GM12878 (cell line): Measurements from ENCODE around the gene COX6A2. TPM values are rescaled to one million over a fixed set of nuclear protein-coding genes. Genes with fewer than 3 reads are reported as not detected.

Experiments
- ATAC-seq: fragments of 200-7000 bp; cut with Tn5 transposase; 3 replicates; pipeline ENCODE4 v1.9.1; 2020; ENCODE audit warnings: mild to moderate bottlenecking, moderate library complexity
- BruUV-seq: library from RNA; stranded (reverse); fragments of 400-500 nt; replicated peaks from 2 replicates; lab custom pipeline; 2021; lab: Mats Ljungman, UMichigan
- CTCF ChIA-PET: fragments of 300-600 bp; sonication (Branson Sonifier 250); formaldehyde crosslinking; extraction: SDS; loops from one replicate; lab custom pipeline; 2021; ENCODE audit warnings: inconsistent platforms; lab: Yijun Ruan, JAX
- POLR2A ChIA-PET: fragments of 350-600 bp; formaldehyde crosslinking; extraction: SDS; loops from one replicate; lab custom pipeline; 2021; ENCODE audit warnings: inconsistent platforms; lab: Charles Lee
- RAD21 ChIA-PET: fragments of 300-600 bp; sonication (Branson Sonifier 250); formaldehyde crosslinking; loops from one replicate; lab custom pipeline; 2023; ENCODE audit warnings: antibody characterized with exemption; ENCODE audit not compliant: unreplicated experiment; lab: Charles Lee
- SMC1A ChIA-PET: fragments of 300-600 bp; sonication (Branson Sonifier 250); formaldehyde crosslinking; loops from one replicate; lab custom pipeline; 2023; ENCODE audit not compliant: unreplicated experiment, uncharacterized antibody; lab: Charles Lee
- DNase-seq: peaks from one replicate; pipeline ENCODE4 v3.0.0-alpha.2; 2011; ENCODE audit warnings: low read depth, low spot score
- FAIRE-seq: peaks from 3 replicates; lab custom pipeline; 2011; peaks lifted over from hg19 to GRCh38; lab: Jason Lieb, UNC
- H2AFZ ChIP-seq: 2 replicates; pipeline ENCODE4 v1.6.0; 2011; ENCODE audit warnings: low read depth, low read length, control low read depth; ENCODE audit not compliant: control insufficient read depth
- H3K27ac ChIP-seq: 2 replicates; pipeline ENCODE4 v1.5.1; 2011; ENCODE audit warnings: control low read depth; ENCODE audit not compliant: control insufficient read depth, insufficient read depth
- H3K27me3 ChIP-seq, 2 experiments: replicated peaks in 1 of 2; 2 replicates each; pipeline versions ENCODE4 v1.6.0 to v1.6.1; 2011; ENCODE audit warnings: low read length in 1 of 2; ENCODE audit not compliant: control insufficient read depth in 2 of 2, insufficient read depth in 2 of 2
- H3K36me3 ChIP-seq, 2 experiments: 2 replicates each; pipeline ENCODE4 v1.5.1; 2011; ENCODE audit warnings: low read length in 1 of 2; ENCODE audit not compliant: control insufficient read depth in 2 of 2, insufficient read depth in 2 of 2
- H3K4me1 ChIP-seq: 2 replicates; pipeline ENCODE4 v1.6.1; 2011; ENCODE audit warnings: mild to moderate bottlenecking, low read length, moderate library complexity, mixed read lengths; ENCODE audit not compliant: control insufficient read depth, insufficient read depth
- H3K4me2 ChIP-seq: 2 replicates; pipeline ENCODE4 v1.6.0; 2011; ENCODE audit warnings: control low read depth; ENCODE audit not compliant: control insufficient read depth, insufficient read depth
- H3K4me3 ChIP-seq: fragments of 200-600 bp; sonication (generic); 2 replicates; pipeline ENCODE4 v1.5.1; 2016
- H3K79me2 ChIP-seq: 2 replicates; pipeline ENCODE4 v1.6.0; 2011; ENCODE audit warnings: low read length; ENCODE audit not compliant: control insufficient read depth, insufficient read depth
- H3K9ac ChIP-seq: 2 replicates; pipeline ENCODE4 v1.8.0; 2011; ENCODE audit warnings: low read length, control low read depth, mixed read lengths; ENCODE audit not compliant: control insufficient read depth, insufficient read depth
- H3K9me3 ChIP-seq: replicated peaks from 3 replicates; pipeline ENCODE4 v1.5.1; 2011; ENCODE audit warnings: mild to moderate bottlenecking, low read length; ENCODE audit not compliant: control insufficient read depth, insufficient read depth
- H4K20me1 ChIP-seq: 2 replicates; pipeline ENCODE4 v1.6.0; 2011; ENCODE audit not compliant: control insufficient read depth, insufficient read depth
- CBX5 ChIP-seq: sonication (generic); IDR thresholded peaks from 2 replicates; pipeline ENCODE4 v1.6.1; 2016; ENCODE audit warnings: low read depth, moderate library complexity, mild to moderate bottlenecking, inconsistent platforms
- JUNB ChIP-seq: IDR thresholded peaks from 2 replicates; pipeline ENCODE4 v1.6.1; 2016; ENCODE audit warnings: antibody characterized with exemption, mild to moderate bottlenecking
- KDM1A ChIP-seq: fragments of 200-600 bp; sonication (generic); IDR thresholded peaks from 2 replicates; pipeline ENCODE4 v1.6.1; 2016; ENCODE audit warnings: borderline replicate concordance
- MXI1 ChIP-seq: fragments of 150-350 bp; IDR thresholded peaks from 2 replicates; pipeline ENCODE4 v1.6.1; 2011; ENCODE audit warnings: low read depth, mild to moderate bottlenecking, inconsistent platforms, low read length, improper control_type of control experiment
- MYB ChIP-seq: fragments of 150-350 bp; IDR thresholded peaks from 2 replicates; pipeline ENCODE4 v1.6.1; 2014; ENCODE audit warnings: mild to moderate bottlenecking, low read depth, low read length, borderline replicate concordance
- PAX8 ChIP-seq: fragments of 450-650 bp; IDR thresholded peaks from 2 replicates; pipeline ENCODE4 v1.6.1; 2017; ENCODE audit warnings: mild to moderate bottlenecking, moderate library complexity
- RAD51 ChIP-seq: fragments of 450-650 bp; IDR thresholded peaks from 2 replicates; pipeline ENCODE4 v1.6.1; 2016; ENCODE audit warnings: moderate library complexity, mild to moderate bottlenecking, inconsistent platforms
- RB1 ChIP-seq: fragments of 450-650 bp; formaldehyde crosslinking; IDR thresholded peaks from 2 replicates; pipeline ENCODE4 v1.6.1; 2017; ENCODE audit warnings: mild to moderate bottlenecking, borderline replicate concordance
- RUNX3 ChIP-seq: IDR thresholded peaks from 2 replicates; pipeline ENCODE4 v1.6.1; 2012; ENCODE audit warnings: low read length, inconsistent platforms
- SPI1 ChIP-seq: IDR thresholded peaks from 2 replicates; pipeline ENCODE4 v1.6.1; 2011; ENCODE audit warnings: low read depth, mild to moderate bottlenecking, low read length, moderate library complexity, borderline replicate concordance; ENCODE audit not compliant: insufficient read depth
- SUZ12 ChIP-seq: fragments of 200-600 bp; sonication (generic); IDR thresholded peaks from one replicate; pipeline ENCODE4 v1.6.1; 2018; ENCODE audit warnings: antibody characterized with exemption, mild to moderate bottlenecking; ENCODE audit not compliant: unreplicated experiment
- YBX1 ChIP-seq: fragments of 450-650 bp; IDR thresholded peaks from 2 replicates; pipeline ENCODE4 v1.6.1; 2016; ENCODE audit warnings: antibody characterized with exemption
- ZNF274 ChIP-seq: IDR thresholded peaks from one replicate; pipeline ENCODE4 v1.8.0; 2011; ENCODE audit not compliant: insufficient read length, insufficient read depth
- ZSCAN29 ChIP-seq: fragments of 450-650 bp; IDR thresholded peaks from 2 replicates; pipeline ENCODE4 v1.6.1; 2017; ENCODE audit warnings: mild to moderate bottlenecking, moderate library complexity
- WGBS: methylation state at CpG from one replicate; pipeline ENCODE4 v1.1.6; 2016; ENCODE audit warnings: low lambda C conversion rate; ENCODE audit not compliant: insufficient replicate concordance, insufficient coverage; ENCODE audit errors: missing lambda C conversion rate; 5-methylcytosine and 5-hydroxymethylcytosine counted together
- in situ Hi-C: fragments of 300-500 bp; cut with MboI; formaldehyde crosslinking; loops from 9 replicates; pipeline ENCODE4 v1.14.3; 2018; ENCODE audit warnings: mixed read lengths
- intact Hi-C: fragments of 100-400 bp; cut with micrococcal nuclease; formaldehyde crosslinking; loops from one replicate; pipeline ENCODE4 v1.14.2; 2022; ENCODE audit not compliant: unreplicated experiment
- polyA plus RNA-seq, 11 experiments: library from polyadenylated mRNA; depleted of rRNA in 4 of 11; unstranded in 6 of 11; stranded (reverse) in 5 of 11; fragments of >200 nt; fragmentation: Nextera tagmentation in 4 of 11; fragmentation: Illumina TruSeq in 1 of 11; extraction: Ambion mirVana in 4 of 11; extraction: Trizol in 1 of 11; gene quantifications; 1 replicate in 1 of 11; 2 replicates in 10 of 11; pipeline versions ENCODE4 v1.2.1 to v1.2.3, GENCODE V29; 2011 to 2016; ENCODE audit warnings: inconsistent platforms in 2 of 11, missing spikeins in 2 of 11, low read depth in 1 of 11
- total RNA-seq, 4 experiments: library from RNA; depleted of rRNA in 3 of 4; stranded (reverse); fragments of >200 nt in 3 of 4; fragmentation: Illumina TruSeq in 1 of 4; extraction: Trizol in 1 of 4; gene quantifications; 2 replicates each; pipeline versions ENCODE4 v1.2.1 to v1.2.3, GENCODE V29; 2013 to 2021
- TF ChIP-seq, protein P1 (sequence below): IDR thresholded peaks from 2 replicates; pipeline ENCODE4 v1.6.1; 2011; ENCODE audit warnings: low read depth, low read length, improper control_type of control experiment, borderline replicate concordance
- TF ChIP-seq, protein P2 (sequence below): fragments of 450-650 bp; IDR thresholded peaks from 2 replicates; pipeline ENCODE4 v1.6.1; 2017; ENCODE audit warnings: low read depth, mild to moderate bottlenecking, moderate library complexity
- TF ChIP-seq, protein P3 (sequence below), 3 experiments: IDR thresholded peaks in 2 of 3; conservative IDR thresholded peaks in 1 of 3; 2 replicates each; pipeline ENCODE4 v1.5.1; 2011; ENCODE audit warnings: low read depth in 3 of 3, low read length in 3 of 3, mild to moderate bottlenecking in 3 of 3, control low read depth in 2 of 3, moderate library complexity in 2 of 3, inconsistent platforms in 1 of 3, mixed read lengths in 1 of 3; ENCODE audit not compliant: control insufficient read depth in 2 of 3, insufficient read depth in 1 of 3; ENCODE audit errors: extremely low read depth in 1 of 3
- TF ChIP-seq, protein P4 (sequence below): IDR thresholded peaks from 2 replicates; pipeline ENCODE4 v1.6.1; 2012; ENCODE audit warnings: low read depth, low read length, improper control_type of control experiment

COX6A2 gene
- total and polyA plus RNA-seq, 10 of the 15 experiments (the other 5 are each of a cell fraction or from before 2014, with no cell fraction given): not detected

DNA sequence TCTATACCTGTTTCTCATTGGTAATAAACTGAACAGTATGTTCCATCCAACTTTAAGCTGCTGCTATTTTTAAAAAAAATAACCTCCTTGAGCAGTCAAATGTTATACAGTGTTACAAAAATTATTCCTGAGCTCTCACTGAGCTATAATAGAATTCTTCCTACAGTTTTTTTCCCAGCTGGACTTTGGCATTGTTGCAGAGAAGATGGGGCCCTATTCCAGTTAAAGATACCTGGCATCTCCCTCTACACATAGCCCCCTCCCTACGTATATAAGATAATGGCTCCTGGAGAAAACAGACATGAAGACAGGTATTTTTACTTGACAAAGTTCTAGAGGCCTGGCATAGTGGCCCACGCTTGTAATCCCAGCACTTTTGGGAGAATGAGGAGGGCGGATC lies 1.6 kb upstream of the COX6A2 start:
- ChIA-PET CTCF (interaction anchor here (0.8 to 4.8 kb wide), 12 partner anchors 9 to 488 kb away, joined by 3 to 20 read pairs (median 3); partner anchors contain the start of gene ZNF843), SMC1A (interaction anchor here (1.0 to 5.2 kb wide), 6 partner anchors 9 to 54 kb away, joined by 3 to 31 read pairs (median 8); partner anchors contain the start of gene ZNF843), POLR2A (interaction anchor here (1.2 to 1.8 kb wide), 3 partner anchors 10 to 39 kb away, joined by 4 to 5 read pairs (median 5); no protein-coding TSS in a partner anchor), RAD21 (interaction anchor here (1.6 to 3.2 kb wide), 2 partner anchors 10 to 12 kb away, joined by 5 to 20 read pairs; partner anchors contain the start of gene ZNF843)
- Histone ChIP-seq H3K4me2 (no peak overlapping the region), H3K79me2 (no peaks in the 10 kb centered on the region), H3K27me3 (no peaks in the 10 kb centered on the region), H2AFZ (no peak overlapping the region), H3K36me3 (no peaks in the 10 kb centered on the region), H3K4me1 (no peaks in the 10 kb centered on the region), H3K4me3 (no peak overlapping the region), H3K27ac (no peak overlapping the region), H4K20me1 (no peaks in the 10 kb centered on the region), H3K9me3 (no peaks in the 10 kb centered on the region; the same call in 2 of the 3 replicates), H3K9ac (no peak overlapping the region)
- no TSS peak for BruUV-seq
- 24% methylated on average over 3 of the region's 3 CpGs for WGBS
- TF ChIP-seq, protein P1, sequence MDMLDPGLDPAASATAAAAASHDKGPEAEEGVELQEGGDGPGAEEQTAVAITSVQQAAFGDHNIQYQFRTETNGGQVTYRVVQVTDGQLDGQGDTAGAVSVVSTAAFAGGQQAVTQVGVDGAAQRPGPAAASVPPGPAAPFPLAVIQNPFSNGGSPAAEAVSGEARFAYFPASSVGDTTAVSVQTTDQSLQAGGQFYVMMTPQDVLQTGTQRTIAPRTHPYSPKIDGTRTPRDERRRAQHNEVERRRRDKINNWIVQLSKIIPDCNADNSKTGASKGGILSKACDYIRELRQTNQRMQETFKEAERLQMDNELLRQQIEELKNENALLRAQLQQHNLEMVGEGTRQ: no peak
- TF ChIP-seq JUNB: no peak
- no peak for TF ChIP-seq PAX8
- TF ChIP-seq KDM1A: no peak
- TF ChIP-seq MXI1: no peak
- TF ChIP-seq, protein P2, sequence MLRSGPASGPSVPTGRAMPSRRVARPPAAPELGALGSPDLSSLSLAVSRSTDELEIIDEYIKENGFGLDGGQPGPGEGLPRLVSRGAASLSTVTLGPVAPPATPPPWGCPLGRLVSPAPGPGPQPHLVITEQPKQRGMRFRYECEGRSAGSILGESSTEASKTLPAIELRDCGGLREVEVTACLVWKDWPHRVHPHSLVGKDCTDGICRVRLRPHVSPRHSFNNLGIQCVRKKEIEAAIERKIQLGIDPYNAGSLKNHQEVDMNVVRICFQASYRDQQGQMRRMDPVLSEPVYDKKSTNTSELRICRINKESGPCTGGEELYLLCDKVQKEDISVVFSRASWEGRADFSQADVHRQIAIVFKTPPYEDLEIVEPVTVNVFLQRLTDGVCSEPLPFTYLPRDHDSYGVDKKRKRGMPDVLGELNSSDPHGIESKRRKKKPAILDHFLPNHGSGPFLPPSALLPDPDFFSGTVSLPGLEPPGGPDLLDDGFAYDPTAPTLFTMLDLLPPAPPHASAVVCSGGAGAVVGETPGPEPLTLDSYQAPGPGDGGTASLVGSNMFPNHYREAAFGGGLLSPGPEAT: no peak
- TF ChIP-seq, protein P3, sequence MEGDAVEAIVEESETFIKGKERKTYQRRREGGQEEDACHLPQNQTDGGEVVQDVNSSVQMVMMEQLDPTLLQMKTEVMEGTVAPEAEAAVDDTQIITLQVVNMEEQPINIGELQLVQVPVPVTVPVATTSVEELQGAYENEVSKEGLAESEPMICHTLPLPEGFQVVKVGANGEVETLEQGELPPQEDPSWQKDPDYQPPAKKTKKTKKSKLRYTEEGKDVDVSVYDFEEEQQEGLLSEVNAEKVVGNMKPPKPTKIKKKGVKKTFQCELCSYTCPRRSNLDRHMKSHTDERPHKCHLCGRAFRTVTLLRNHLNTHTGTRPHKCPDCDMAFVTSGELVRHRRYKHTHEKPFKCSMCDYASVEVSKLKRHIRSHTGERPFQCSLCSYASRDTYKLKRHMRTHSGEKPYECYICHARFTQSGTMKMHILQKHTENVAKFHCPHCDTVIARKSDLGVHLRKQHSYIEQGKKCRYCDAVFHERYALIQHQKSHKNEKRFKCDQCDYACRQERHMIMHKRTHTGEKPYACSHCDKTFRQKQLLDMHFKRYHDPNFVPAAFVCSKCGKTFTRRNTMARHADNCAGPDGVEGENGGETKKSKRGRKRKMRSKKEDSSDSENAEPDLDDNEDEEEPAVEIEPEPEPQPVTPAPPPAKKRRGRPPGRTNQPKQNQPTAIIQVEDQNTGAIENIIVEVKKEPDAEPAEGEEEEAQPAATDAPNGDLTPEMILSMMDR (IDR thresholded peaks at IDR 0.05 in 2 of 3, conservative IDR thresholded peaks at IDR 0.05 in 1 of 3; ENCODE audit: control insufficient read depth in 2 of 3, extremely low read depth in 1 of 3, insufficient read depth in 1 of 3, low read depth in 3 of 3, low read length in 3 of 3): no peak
- TF ChIP-seq YBX1: no peak
- TF ChIP-seq CBX5: no peak
- TF ChIP-seq RUNX3: no peak
- no peak for TF ChIP-seq RB1
- no peak for TF ChIP-seq SPI1
- no peak for TF ChIP-seq RAD51
- no peak for TF ChIP-seq ZNF274
- no peak for TF ChIP-seq MYB
- TF ChIP-seq, protein P4, sequence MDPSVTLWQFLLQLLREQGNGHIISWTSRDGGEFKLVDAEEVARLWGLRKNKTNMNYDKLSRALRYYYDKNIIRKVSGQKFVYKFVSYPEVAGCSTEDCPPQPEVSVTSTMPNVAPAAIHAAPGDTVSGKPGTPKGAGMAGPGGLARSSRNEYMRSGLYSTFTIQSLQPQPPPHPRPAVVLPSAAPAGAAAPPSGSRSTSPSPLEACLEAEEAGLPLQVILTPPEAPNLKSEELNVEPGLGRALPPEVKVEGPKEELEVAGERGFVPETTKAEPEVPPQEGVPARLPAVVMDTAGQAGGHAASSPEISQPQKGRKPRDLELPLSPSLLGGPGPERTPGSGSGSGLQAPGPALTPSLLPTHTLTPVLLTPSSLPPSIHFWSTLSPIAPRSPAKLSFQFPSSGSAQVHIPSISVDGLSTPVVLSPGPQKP: no peak
- TF ChIP-seq ZSCAN29: no peak
- no peak for TF ChIP-seq SUZ12
- intact Hi-C loops (no loop called here), in situ Hi-C loops (loop anchor here (25.0 kb wide), 1 partner anchor 442 kb away; the partner anchor contains the start of gene HSD3B7)
- DNase-seq (no peak), FAIRE-seq (no peak), ATAC-seq (no peak)
